NCI-H446 treated with DMSO at 0.1 percent for 48 hours (cell line): ENCODE measurements around the gene FBXO17.
A peak's percentile ranks its signal among the peaks of the same experiment; 100 is the strongest.
"Not testable (repeated sequence)": the region's sequence is repeated elsewhere in the genome, so short reads cannot be mapped to it uniquely, and the experiment has no call there.

Experiments used
- DNase-seq: peaks from one replicate; lab custom pipeline; 2025; lab: John Stamatoyannopoulos, UW

Gene FBXO17

DNA sequence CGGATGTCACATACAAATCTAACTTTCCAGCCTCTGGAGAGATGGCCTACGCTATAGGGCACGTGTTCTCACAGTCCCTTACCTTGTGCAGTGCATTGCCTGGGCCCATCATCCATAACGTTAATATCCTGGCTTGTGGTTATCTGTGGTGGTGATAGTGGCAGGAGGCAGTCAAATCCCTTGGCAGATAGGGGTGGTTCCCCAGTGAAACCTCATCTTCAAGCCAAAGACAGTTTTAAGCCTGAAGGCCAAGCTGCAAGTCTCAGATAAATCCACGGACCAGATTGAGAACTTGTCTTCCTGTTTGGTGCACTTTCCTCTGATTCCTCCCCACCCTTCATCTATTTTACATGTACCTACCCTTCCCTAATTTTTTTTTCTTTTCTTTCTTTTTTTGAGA lies 4.3 kb upstream of the FBXO17 start:
- DNase-seq: no peak

- DNase-seq: no peak
These were observed 2.8 kb upstream of the FBXO17 start for GRCh38 chr19:38978326-38978689.

DNA sequence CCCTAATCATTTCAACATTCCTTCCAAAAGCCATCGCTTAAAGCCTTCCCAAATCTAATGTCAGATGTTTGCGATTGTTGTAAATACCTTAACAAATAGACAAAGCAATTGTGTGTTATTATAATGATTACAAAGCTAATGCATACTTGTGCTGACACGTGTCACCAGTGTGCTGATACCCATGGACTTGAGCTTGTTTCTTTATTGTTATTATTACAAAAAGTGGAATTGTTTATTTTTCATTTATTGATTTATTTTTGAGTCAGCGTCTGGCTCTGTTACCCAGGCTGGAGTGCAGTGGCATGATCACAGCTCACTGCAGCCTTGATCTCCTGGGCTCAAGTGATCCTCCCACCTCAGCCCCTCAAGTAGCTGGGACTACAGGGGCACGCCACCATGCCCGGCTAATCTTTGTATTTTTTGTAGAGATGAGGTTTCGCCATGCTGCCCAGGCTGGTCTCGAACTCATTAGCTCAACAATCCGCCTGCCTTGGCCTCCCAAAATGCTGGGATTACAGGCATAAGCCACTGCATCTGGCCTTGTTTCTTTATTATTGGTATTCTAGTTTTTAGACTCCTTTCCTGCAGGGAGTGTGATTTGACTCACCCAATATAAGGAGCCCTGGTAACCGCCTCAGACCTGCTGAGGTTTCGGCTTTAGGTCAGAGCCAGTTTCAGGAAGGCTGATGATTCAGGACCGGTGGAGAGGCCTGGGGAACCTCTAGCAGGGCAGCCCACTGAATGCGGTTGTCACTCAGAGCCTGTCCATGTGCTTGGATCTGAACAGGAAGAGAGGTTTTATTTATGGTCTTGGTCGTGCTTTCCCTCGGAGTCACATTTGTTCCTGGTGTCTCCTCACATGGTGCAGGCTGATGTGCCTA lies 2.1 kb upstream of the FBXO17 start:
- DNase-seq: no peak

DNA sequence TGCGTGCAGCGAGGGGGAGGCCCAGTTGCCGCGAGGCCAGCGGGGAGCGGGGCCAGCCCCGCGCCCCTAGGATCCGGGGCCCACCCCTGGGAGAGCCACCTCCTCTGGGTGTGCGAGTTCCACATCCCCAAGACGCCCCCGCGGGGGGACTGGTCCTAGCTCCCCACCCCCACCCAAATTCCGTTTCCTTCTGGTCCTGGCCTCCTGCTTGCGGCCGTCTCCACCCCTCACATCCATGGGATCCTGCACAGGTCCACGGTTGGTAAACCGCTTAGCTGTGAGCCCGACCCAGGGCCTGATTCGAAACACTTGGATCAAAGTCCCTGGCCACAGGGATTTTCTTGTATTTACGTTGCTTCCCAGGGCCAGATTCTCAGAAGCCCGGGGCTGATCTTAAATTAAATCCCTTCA lies 324 bp upstream of the FBXO17 start:
- no peak for DNase-seq

GRCh38 chr19:38974624-38975213 lies 823 bp downstream of the FBXO17 start:
- DNase-seq: no peak

DNA sequence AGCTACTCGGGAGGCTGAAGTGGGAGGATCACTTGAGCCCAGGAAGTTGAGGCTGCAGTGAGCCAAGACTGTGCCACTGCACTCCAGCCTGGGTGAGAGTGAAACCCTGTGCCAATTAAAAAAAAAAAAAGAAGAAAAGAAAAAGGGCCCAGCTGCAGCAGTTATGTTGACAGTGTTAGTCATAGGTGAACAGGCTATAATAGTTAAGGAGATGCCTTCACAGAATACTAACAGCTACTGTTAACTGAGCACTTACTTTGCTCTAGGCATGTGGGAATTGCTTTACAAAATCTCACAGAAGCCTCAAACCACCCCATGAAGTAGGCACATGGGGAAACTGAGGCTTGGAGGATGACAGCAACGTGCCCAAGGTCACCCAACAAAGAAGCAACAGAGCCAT lies 3.9 kb downstream of the FBXO17 start:
- DNase-seq: no peak

GRCh38 chr19:38970664-38971532 lies 4.6 kb downstream of the FBXO17 start:
- DNase-seq: no peak

GRCh38 chr19:38966149-38966548 lies 9.4 kb downstream of the FBXO17 start:
- not testable (repeated sequence) for DNase-seq

DNA sequence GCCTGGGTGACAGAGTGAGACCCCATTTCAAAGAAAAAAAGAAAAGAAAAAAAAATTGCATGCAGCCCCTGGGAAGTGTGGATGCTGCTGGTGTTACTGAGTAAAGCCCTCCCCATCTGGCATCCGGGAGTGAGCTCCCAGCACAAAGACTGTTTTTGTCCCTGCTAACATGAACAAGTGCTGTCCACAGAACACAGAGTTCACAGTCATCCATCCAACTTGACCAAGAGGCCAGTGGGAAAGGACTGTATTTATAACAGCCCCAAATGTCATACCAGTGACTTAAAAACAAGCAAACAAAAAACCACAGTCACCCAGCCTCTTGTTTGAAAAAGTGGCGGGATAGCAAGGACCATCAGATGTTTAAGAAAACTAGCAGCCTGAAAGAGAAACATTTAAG lies 10.8 kb downstream of the FBXO17 start:
- DNase-seq: no peak

GRCh38 chr19:38959618-38960017 lies 15.9 kb downstream of the FBXO17 start:
- no peak for DNase-seq

DNA sequence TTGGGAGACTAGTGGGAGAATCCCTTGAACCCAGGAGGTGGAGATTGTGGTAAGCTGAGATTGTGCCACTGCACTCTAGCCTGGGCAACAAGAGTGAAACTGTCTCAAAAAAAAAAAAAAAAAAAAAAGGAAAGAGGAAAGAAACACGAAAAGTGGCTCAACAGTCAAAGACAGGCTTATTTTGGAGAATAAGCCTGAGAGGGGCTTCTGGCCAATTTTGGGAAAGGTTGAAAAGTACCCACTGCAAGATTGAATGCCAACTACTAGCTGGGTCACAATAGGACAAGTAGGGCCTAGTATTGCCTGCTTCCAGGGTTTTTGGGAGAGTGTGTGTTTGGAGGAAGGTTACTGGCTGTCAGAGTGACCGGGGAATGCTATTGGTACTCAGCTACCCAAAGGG lies 17.2 kb downstream of the FBXO17 start:
- DNase-seq: no peak

GRCh38 chr19:38956264-38956663 lies 19.3 kb downstream of the FBXO17 start:
- no peak for DNase-seq

- DNase-seq: no peak
These were observed 21.9 kb downstream of the FBXO17 start for GRCh38 chr19:38953677-38954076.

- DNase-seq: peak; percentile 9
These were observed 23.0 kb downstream of the FBXO17 start for GRCh38 chr19:38952395-38953165.

DNA sequence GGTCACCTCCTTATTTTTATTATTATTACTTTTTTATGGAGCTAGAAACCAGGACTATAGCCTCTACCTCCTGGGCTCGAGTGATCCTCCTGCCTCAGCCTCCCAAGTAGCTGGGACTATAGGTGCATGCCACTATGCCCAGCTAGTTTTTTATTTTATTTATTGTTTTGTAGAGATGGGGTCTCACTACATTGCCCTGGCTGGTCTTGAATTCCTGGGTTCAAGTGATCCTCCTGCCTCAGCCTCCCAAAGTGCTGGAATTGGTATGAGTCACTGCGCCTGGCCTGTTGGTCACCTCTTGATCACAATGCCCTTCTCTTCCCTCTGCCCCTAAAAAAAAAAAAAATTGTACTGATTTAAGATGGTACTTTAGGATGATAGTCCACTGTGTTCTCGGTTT lies 24.4 kb downstream of the FBXO17 start:
- DNase-seq: no peak

DNA sequence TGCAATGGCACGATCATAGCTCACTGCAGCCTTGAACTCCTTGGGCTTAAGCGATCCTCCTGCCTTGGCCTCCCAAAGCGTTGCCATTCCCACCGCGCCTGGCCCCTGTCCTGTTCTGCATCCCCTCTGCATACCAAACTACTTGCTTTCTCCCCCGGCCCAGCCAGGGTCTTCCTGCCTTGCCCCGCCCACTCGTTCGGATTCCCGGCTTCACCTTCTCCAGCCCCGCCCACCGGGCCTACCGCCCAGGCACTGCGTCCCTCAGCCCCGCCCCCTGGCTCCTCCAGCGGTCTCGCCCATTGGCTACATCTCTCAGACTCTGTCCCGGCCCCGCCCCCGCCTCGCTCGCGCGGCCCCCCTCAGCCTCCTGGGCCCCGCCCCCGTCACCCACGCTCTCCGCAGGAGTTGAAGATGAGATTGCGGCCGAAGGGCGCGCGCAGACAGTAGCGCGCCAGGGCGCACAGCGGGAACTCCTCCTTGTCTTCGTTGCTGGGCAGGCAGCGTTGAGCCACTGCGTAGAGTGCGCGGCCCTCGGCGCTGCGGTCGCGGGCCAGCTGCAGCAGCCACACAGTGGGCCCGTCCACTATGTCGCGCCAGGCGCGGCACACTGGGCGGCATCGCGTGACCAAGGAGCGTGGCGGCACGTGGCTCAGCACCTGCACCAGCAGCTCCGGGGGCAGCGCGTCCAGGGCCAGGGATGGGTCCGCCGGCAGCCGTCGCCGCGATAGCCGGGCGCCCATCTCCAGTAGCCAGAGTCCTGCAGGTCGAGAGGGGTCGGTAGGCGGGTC lies 25.8 kb downstream of the FBXO17 start:
- no peak for DNase-seq

DNA sequence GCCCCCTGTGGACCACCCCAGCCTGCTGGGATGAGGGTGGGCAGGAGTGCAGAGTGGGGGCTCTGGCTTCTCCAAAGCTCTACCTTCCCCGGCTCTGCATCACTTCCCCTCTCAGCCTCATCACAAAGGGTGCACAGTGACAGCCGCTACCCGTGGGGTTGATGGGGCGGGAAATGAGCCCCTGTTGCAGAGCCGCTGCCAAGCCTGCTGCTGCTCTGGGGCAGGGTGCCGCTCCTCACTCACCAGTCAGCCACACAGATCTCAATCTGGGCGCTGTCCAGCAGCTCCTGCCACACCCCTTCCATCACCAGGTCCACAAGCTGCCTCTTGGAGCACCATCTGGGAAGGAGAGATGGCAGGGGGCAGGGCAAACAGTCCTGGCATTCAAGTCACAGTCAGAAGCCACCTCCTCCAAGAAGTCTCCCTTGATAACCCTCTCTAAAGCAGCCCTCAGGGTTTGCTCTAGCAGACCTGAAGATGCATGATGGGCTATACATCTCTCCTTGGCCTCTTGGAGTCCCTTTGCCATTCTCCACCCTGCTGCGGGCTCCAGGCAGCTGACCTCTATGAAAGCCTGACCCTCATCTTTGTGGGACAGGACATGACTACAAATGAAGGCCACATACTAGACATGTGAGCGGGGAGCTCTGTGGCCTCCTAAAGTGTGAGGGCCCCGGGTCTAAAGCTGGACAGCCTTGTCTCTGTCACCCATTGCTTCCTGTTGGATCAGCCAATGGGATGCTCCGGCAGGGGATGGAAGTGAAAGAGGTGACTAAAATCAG lies 29.1 kb downstream of the FBXO17 start:
- no peak for DNase-seq

- DNase-seq: no peak
These were observed 29.8 kb downstream of the FBXO17 start for GRCh38 chr19:38945562-38946228.

DNA sequence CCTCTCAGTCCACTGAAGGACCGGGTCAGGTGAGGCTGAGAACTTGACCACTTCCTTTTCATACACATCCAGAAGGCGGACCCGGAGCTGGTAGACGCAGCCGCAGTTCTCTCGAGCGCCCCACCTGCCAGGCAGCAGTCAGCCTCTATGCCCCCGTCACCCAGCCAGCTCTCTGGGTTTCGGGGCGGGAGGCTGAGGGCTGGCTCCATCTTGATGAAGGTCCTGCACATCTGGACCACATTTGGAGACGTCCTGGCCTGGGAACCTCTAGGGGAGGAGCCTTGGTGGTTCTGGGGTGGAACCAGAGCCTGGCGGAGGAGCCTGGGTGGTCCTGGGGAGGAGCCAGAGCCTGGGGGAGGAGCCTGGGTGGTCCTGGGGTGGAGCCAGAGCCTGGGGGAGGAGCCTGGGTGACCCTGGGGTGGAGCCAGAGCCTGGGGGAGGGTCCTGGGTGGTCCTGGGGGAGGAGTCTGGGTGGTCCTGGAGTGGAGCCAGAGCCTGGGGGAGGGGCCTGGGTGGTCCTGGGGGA lies 30.5 kb downstream of the FBXO17 start:
- DNase-seq: no peak
